Neural crest cell (in vitro differentiated cells): ENCODE results near the gene ZNF17. TPM values are rescaled to one million over a fixed set of nuclear protein-coding genes. Genes with fewer than 3 reads are reported as not detected.

Experiments used
- DNase-seq: peaks from one replicate; pipeline ENCODE4 v3.0.0; 2021; ENCODE audit warnings: low read depth, mixed read lengths, low spot score
- H3K27ac Mint-ChIP-seq: one replicate; pipeline ENCODE4 v1.8.0; 2021; ENCODE audit warnings: mild to moderate bottlenecking, mixed read lengths; ENCODE audit not compliant: unreplicated experiment
- H3K27me3 Mint-ChIP-seq: 2 replicates; pipeline ENCODE4 v1.8.0; 2021; ENCODE audit warnings: low read depth, mild to moderate bottlenecking, mixed read lengths
- H3K36me3 Mint-ChIP-seq: 2 replicates; pipeline ENCODE4 v1.8.0; 2021; ENCODE audit warnings: low read depth, mild to moderate bottlenecking, mixed read lengths
- H3K4me1 Mint-ChIP-seq: 2 replicates; pipeline ENCODE4 v1.8.0; 2021; ENCODE audit warnings: mixed read lengths
- H3K4me3 Mint-ChIP-seq: one replicate; pipeline ENCODE4 v1.8.0; 2021; ENCODE audit warnings: mild to moderate bottlenecking, mixed read lengths
- H3K9me3 Mint-ChIP-seq: 2 replicates; pipeline ENCODE4 v1.8.0; 2021; ENCODE audit warnings: mixed read lengths
- CTCF ChIP-seq: fragments of 200-600 bp; sonication (generic); conservative IDR thresholded peaks from 2 replicates; pipeline ENCODE4 v1.5.0; 2021; ENCODE audit warnings: antibody characterized with exemption, mild to moderate bottlenecking
- total RNA-seq: library from RNA; stranded (reverse); gene quantifications from 2 replicates; pipeline ENCODE4 v1.2.1, GENCODE V29; 2021

The ZNF17 gene
- total RNA-seq, 1 donor from 2014 or later = 9.2 TPM

- Mint-ChIP-seq H3K27me3 (no peaks in the 10 kb centered on the region), H3K9me3 (peaks cover 3% of the 10 kb centered on the region), H3K27ac (no peak overlapping the region), H3K4me1 (peaks cover 10% of the 10 kb centered on the region), H3K36me3 (peaks cover 14% of the 10 kb centered on the region), H3K4me3 (peak overlapping the region; percentile 44)
- TF ChIP-seq CTCF = peak; percentile 79
- DNase-seq = peak; percentile 70
Measured at GRCh38 chr19:57406516-57407123, 4.3 kb upstream of the ZNF17 start.

DNA sequence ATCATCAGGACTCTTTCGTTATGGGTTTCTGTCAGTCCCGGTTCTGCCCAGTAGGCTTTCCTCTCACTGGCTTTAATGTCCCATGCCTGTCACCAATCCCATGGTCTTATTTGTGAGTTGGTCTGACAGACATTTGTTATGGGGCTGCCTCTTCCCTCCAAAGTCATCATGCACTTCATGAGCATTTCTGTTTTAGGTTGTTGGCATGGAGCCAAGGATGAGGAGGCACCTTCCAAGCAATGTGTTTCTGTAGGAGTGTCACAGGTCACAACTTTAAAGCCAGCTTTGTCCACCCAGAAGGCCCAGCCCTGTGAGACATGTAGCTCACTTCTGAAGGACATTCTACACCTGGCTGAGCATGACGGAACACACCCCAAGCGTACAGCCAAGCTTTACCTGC lies 8.5 kb downstream of the ZNF17 start:
- no peak overlapping the region for H3K4me3 Mint-ChIP-seq
- H3K4me1 Mint-ChIP-seq = no peaks in the 10 kb centered on the region
- no peaks in the 10 kb centered on the region for H3K27me3 Mint-ChIP-seq
- H3K27ac Mint-ChIP-seq = no peak overlapping the region
- H3K36me3 Mint-ChIP-seq = peaks cover 60% of the 10 kb centered on the region
- no peak for DNase-seq
- H3K9me3 Mint-ChIP-seq = peaks cover 4% of the 10 kb centered on the region
- TF ChIP-seq CTCF = no peak

- Mint-ChIP-seq H3K27me3 (no peaks in the 10 kb centered on the region), H3K27ac (no peak overlapping the region), H3K9me3 (peaks cover 4% of the 10 kb centered on the region), H3K36me3 (peaks cover 49% of the 10 kb centered on the region), H3K4me3 (no peak overlapping the region), H3K4me1 (no peaks in the 10 kb centered on the region)
- no peak for TF ChIP-seq CTCF
- DNase-seq = no peak
Measured at GRCh38 chr19:57421037-57421436, 10.1 kb downstream of the ZNF17 start.

DNA sequence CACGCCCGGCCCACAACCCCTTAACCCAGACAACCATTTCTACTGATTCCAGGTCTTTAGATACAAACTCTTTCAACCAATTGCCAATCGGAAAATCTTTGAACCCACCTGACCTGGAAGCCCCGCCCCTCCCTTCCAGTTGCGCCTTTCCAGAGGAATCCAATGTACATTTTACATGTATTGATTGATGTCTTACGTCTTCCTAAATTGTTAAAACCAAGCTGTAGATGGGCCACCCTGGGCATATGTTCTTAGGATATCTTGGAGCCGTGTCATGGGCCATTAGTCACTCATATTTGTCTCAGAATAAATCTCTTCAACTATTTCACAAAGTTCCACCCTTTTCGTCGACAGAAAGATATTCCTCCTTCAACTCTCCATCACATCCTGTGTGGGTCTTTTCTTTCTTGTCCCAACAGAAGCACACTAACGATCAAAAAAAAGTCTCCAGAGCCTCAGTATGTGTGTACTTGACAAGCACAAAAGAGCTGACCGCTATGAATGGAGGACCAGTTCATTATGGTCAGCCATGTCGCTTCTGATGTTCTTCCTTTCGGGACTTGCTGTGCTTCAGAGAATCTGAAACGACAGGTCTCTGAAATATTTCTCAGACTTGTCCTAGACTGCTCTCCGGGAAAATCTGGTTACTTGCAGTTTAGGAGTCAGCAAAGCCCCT lies 23.6 kb downstream of the ZNF17 start:
- Mint-ChIP-seq H3K4me1 (peaks cover 28% of the 10 kb centered on the region), H3K27ac (peak overlapping the region; percentile 85), H3K27me3 (no peaks in the 10 kb centered on the region), H3K9me3 (peaks cover 12% of the 10 kb centered on the region), H3K36me3 (peaks cover 27% of the 10 kb centered on the region), H3K4me3 (peak overlapping the region; percentile 98)
- no peak for TF ChIP-seq CTCF
- DNase-seq = no peak

DNA sequence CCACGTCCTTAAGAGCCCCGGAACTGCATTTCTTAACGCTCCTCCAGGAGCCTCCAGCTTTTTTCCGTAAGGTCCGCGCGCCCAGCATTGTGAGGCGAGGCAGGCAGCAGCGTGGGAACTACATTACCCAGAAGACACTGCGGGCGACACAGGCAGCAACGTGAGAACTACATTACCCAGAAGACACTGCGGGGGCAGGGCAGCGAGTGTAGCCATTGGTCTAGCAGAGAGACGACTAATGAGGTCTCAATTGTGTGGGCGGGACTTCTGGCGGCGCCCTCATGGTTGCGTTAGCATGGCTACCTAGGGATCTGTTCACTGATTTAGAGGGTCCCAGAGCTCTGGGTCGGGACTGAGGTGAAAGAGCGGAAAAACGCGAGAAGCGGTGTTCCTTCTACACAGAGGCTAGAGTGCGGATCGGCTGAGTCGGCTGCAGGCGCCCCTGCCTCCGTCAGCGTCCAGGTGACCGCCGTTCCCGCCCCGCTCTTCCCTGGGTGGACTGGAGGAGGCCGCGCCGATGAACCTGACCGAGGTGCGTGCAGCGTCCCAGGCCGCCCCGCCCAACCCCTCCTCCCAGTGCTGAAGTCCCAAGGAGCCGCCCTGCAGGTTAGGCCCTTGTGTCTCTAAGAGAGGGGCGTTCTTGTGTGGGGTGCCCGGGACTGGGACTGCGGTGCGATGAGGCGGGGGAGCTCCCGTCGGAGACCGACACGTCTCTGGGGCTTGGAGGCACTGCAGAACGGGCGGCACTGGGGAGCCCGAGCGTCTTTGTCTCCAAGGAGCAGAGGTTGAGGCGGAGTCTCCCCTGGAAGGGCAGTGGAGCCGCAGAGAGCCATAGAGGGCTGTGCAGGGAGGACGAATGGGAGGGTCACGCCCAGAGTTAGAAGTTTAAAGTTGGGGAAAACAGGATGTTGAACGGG lies 24.4 kb downstream of the ZNF17 start, which contains the start of gene ZNF749:
TSS of gene ZNF749 (plus strand) at position 264 of the 917 bp plus-strand sequence. CDS start at position 518, 254 bp downstream.
- peaks cover 28% of the 10 kb centered on the region for H3K4me1 Mint-ChIP-seq
- no peak for TF ChIP-seq CTCF
- peaks cover 35% of the 10 kb centered on the region for H3K36me3 Mint-ChIP-seq
- H3K4me3 Mint-ChIP-seq = peak within 1 kb of the TSS; percentile 98
- DNase-seq = peak; percentile 95
- peaks cover 16% of the 10 kb centered on the region for H3K9me3 Mint-ChIP-seq
- H3K27ac Mint-ChIP-seq = peak within 1 kb of the TSS; percentile 85
- H3K27me3 Mint-ChIP-seq = no peaks in the 10 kb centered on the region
